ENCODE measurements around the gene CCDC107.
"Not testable (repeated sequence)": the region's sequence is repeated elsewhere in the genome, so short reads cannot be mapped to it uniquely, and the experiment has no call there.

CCDC107 gene

GRCh38 chr9:35658137-35658967, at the start of gene CCDC107:
Gene CCDC107 (plus strand): TSS chr9:35658292. CDS start chr9:35658380, 88 bp downstream.
- peak; percentile 97 for DNase-seq (ENCODE audit: low spot score)
- peak; percentile 70 for TF ChIP-seq CTCF (IDR thresholded peaks at IDR 0.05; ENCODE audit: extremely low read depth, missing control alignments)

- DNase-seq (ENCODE audit: low spot score) = no peak
- no peak for TF ChIP-seq CTCF (IDR thresholded peaks at IDR 0.05; ENCODE audit: extremely low read depth, missing control alignments)
These were observed 48.9 kb upstream of the CCDC107 start for GRCh38 chr9:35609001-35609819.

GRCh38 chr9:35609820-35610163, 48.3 kb upstream of the CCDC107 start:
- no peak for DNase-seq (ENCODE audit: low spot score)
- TF ChIP-seq CTCF (IDR thresholded peaks at IDR 0.05; ENCODE audit: extremely low read depth, missing control alignments) = no peak

- TF ChIP-seq CTCF (IDR thresholded peaks at IDR 0.05; ENCODE audit: extremely low read depth, missing control alignments) = peak; percentile 62
- DNase-seq (ENCODE audit: low spot score) = peak; percentile 73
These were observed 46.8 kb upstream of the CCDC107 start for GRCh38 chr9:35611230-35611797.

- DNase-seq (ENCODE audit: low spot score) = not testable (repeated sequence)
These were observed 46.0 kb upstream of the CCDC107 start for GRCh38 chr9:35612066-35612465.

GRCh38 chr9:35612843-35613242, 45.2 kb upstream of the CCDC107 start:
- no peak for DNase-seq (ENCODE audit: low spot score)
- no peak for TF ChIP-seq CTCF (IDR thresholded peaks at IDR 0.05; ENCODE audit: extremely low read depth, missing control alignments)

- no peak for DNase-seq (ENCODE audit: low spot score)
- no peak for TF ChIP-seq CTCF (IDR thresholded peaks at IDR 0.05; ENCODE audit: extremely low read depth, missing control alignments)
These were observed 42.0 kb upstream of the CCDC107 start for GRCh38 chr9:35615981-35616680.
